H1 (cell line): ENCODE results near the gene SEMA3F. TPM values are rescaled to one million over a fixed set of nuclear protein-coding genes. Genes with fewer than 3 reads are reported as not detected.

Source experiments
- CTCF ChIA-PET: fragments of 300-600 bp; sonication (Branson Sonifier 250); formaldehyde crosslinking; loops from one replicate; lab custom pipeline; 2021; ENCODE audit not compliant: partially characterized antibody; lab: Charles Lee
- POLR2A ChIA-PET: fragments of 300-600 bp; sonication (Branson Sonifier 250); formaldehyde crosslinking; loops from one replicate; lab custom pipeline; 2021; ENCODE audit warnings: inconsistent platforms; ENCODE audit not compliant: partially characterized antibody; lab: Charles Lee
- DNase-seq, 2 experiments: peaks; one replicate each; pipeline versions ENCODE4 v3.0.0 to v3.0.0-alpha.2; 2010 to 2022; ENCODE audit warnings: low spot score in 2 of 2, low read depth in 1 of 2, mixed read lengths in 1 of 2
- FAIRE-seq: peaks from 2 replicates; lab custom pipeline; 2011; peaks lifted over from hg19 to GRCh38; lab: Jason Lieb, UNC
- H2AFZ ChIP-seq: 2 replicates; pipeline ENCODE4 v1.8.1; 2012; ENCODE audit warnings: low read length, inconsistent platforms
- H2AK5ac ChIP-seq: 2 replicates; pipeline ENCODE4 v1.6.1; 2013; ENCODE audit warnings: low read depth, low read length
- H2BK120ac ChIP-seq: replicated peaks from 2 replicates; pipeline ENCODE3; 2013; ENCODE audit warnings: low read depth, low read length, inconsistent platforms
- H2BK12ac ChIP-seq: 2 replicates; pipeline ENCODE4 v1.6.1; 2013; ENCODE audit warnings: low read depth, low read length
- H2BK15ac ChIP-seq: 2 replicates; pipeline ENCODE4 v1.6.1; 2013; ENCODE audit warnings: low read length
- H2BK20ac ChIP-seq: 2 replicates; pipeline ENCODE4 v1.6.1; 2013; ENCODE audit warnings: low read length
- H2BK5ac ChIP-seq: 2 replicates; pipeline ENCODE4 v1.6.1; 2013; ENCODE audit warnings: low read depth, low read length
- H3K14ac ChIP-seq: 2 replicates; pipeline ENCODE4 v1.6.1; 2013; ENCODE audit warnings: inconsistent platforms; ENCODE audit not compliant: insufficient read length
- H3K18ac ChIP-seq: 2 replicates; pipeline ENCODE4 v1.6.1; 2013; ENCODE audit warnings: low read length; ENCODE audit errors: extremely low read depth
- H3K23ac ChIP-seq: 2 replicates; pipeline ENCODE4 v1.6.1; 2013; ENCODE audit warnings: inconsistent platforms; ENCODE audit not compliant: insufficient read length
- H3K23me2 ChIP-seq: 2 replicates; pipeline ENCODE4 v1.6.1; 2013; ENCODE audit warnings: low read depth, low read length
- H3K27ac ChIP-seq: 2 replicates; pipeline ENCODE4 v1.6.1; 2011; ENCODE audit warnings: low read depth, low read length, inconsistent platforms
- H3K27me3 ChIP-seq, 4 experiments: replicated peaks in 1 of 4; 1 replicate in 1 of 4; 2 replicates in 3 of 4; pipeline versions ENCODE4 v1.6.1 to v1.8.1; 2011 to 2013; ENCODE audit warnings: low read length in 3 of 4, mild to moderate bottlenecking in 3 of 4, inconsistent platforms in 2 of 4, mixed read lengths in 2 of 4, moderate library complexity in 1 of 4; ENCODE audit not compliant: control insufficient read depth in 3 of 4, insufficient read depth in 3 of 4; ENCODE audit errors: extremely low read depth in 1 of 4
- H3K36me3 ChIP-seq, 4 experiments: 2 replicates each; pipeline versions ENCODE4 v1.6.1 to v1.8.1; 2011 to 2013; ENCODE audit warnings: mild to moderate bottlenecking in 4 of 4, low read length in 3 of 4, moderate library complexity in 2 of 4, control low read depth in 1 of 4, inconsistent platforms in 1 of 4; ENCODE audit not compliant: insufficient read depth in 4 of 4, control insufficient read depth in 2 of 4
- H3K4ac ChIP-seq: replicated peaks from 2 replicates; pipeline ENCODE3; 2013; ENCODE audit warnings: low read length, low read depth, mixed read lengths, inconsistent platforms; ENCODE audit not compliant: insufficient read length
- H3K4me1 ChIP-seq, 4 experiments: replicated peaks in 1 of 4; 1 replicate in 1 of 4; 2 replicates in 3 of 4; pipeline versions ENCODE4 v1.6.1 to v1.8.1; 2011 to 2013; ENCODE audit warnings: low read length in 3 of 4, inconsistent platforms in 2 of 4, mixed read lengths in 1 of 4; ENCODE audit not compliant: insufficient read depth in 4 of 4, control insufficient read depth in 3 of 4
- H3K4me2 ChIP-seq, 2 experiments: 2 replicates each; pipeline versions ENCODE4 v1.6.1 to v1.8.1; 2011 to 2013; ENCODE audit warnings: low read depth in 2 of 2, low read length in 2 of 2, control low read depth in 1 of 2, inconsistent platforms in 1 of 2, mild to moderate bottlenecking in 1 of 2; ENCODE audit not compliant: insufficient read depth in 1 of 2
- H3K4me3 ChIP-seq, 4 experiments: fragments of 200-600, 300-600 bp in 1 of 4; sonication (generic), shearing (Covaris generic), sonication (Bioruptor Twin) in 1 of 4; 2 replicates each; pipeline versions ENCODE4 v1.5.1 to v1.8.1; 2011 to 2016; ENCODE audit warnings: low read length in 4 of 4, low read depth in 3 of 4, control low read depth in 2 of 4, inconsistent platforms in 2 of 4, mild to moderate bottlenecking in 2 of 4, mixed read lengths in 1 of 4, moderate library complexity in 1 of 4; ENCODE audit not compliant: insufficient read depth in 2 of 4; ENCODE audit errors: extremely low read depth in 1 of 4
- H3K56ac ChIP-seq: replicated peaks from 2 replicates; pipeline ENCODE3; 2013; ENCODE audit warnings: low read depth, mild to moderate bottlenecking, mixed read lengths, low read length, inconsistent platforms; ENCODE audit not compliant: insufficient read length
- H3K79me1 ChIP-seq: 2 replicates; pipeline ENCODE4 v1.6.1; 2013; ENCODE audit warnings: low read depth, low read length, control low read depth
- H3K79me2 ChIP-seq, 2 experiments: 2 replicates each; pipeline versions ENCODE4 v1.6.1 to v1.8.1; 2012 to 2013; ENCODE audit warnings: low read length in 2 of 2, mild to moderate bottlenecking in 2 of 2, inconsistent platforms in 1 of 2; ENCODE audit not compliant: insufficient read depth in 2 of 2, control insufficient read depth in 1 of 2
- H3K9ac ChIP-seq, 4 experiments: replicated peaks in 1 of 4; 1 replicate in 1 of 4; 2 replicates in 3 of 4; pipeline versions ENCODE4 v1.6.1 to v1.8.1; 2011 to 2013; ENCODE audit warnings: low read depth in 3 of 4, low read length in 3 of 4, control low read depth in 2 of 4, mild to moderate bottlenecking in 2 of 4, moderate library complexity in 2 of 4, inconsistent platforms in 1 of 4; ENCODE audit errors: extremely low read depth in 1 of 4
- H3K9me3 ChIP-seq, 2 experiments: 2 replicates each; pipeline versions ENCODE4 v1.6.1 to v1.8.1; 2012 to 2013; ENCODE audit warnings: mild to moderate bottlenecking in 2 of 2, moderate library complexity in 2 of 2, control low read depth in 1 of 2, inconsistent platforms in 1 of 2, low read depth in 1 of 2, low read length in 1 of 2, mixed read lengths in 1 of 2; ENCODE audit not compliant: insufficient read depth in 2 of 2
- H4K20me1 ChIP-seq, 2 experiments: replicated peaks in 1 of 2; 2 replicates each; pipeline versions ENCODE3 to v1.8.1; 2011 to 2013; ENCODE audit warnings: inconsistent platforms in 2 of 2, low read length in 2 of 2, mild to moderate bottlenecking in 1 of 2; ENCODE audit not compliant: insufficient read depth in 2 of 2, control insufficient read depth in 1 of 2
- H4K5ac ChIP-seq: 2 replicates; pipeline ENCODE4 v1.6.1; 2013; ENCODE audit warnings: low read length, low read depth, mixed read lengths, inconsistent platforms; ENCODE audit not compliant: insufficient read length
- H4K8ac ChIP-seq: 2 replicates; pipeline ENCODE4 v1.8.0; 2013; ENCODE audit warnings: mild to moderate bottlenecking, moderate library complexity, low read length, inconsistent platforms; ENCODE audit not compliant: insufficient read depth; ENCODE audit errors: extremely low read depth
- H4K91ac ChIP-seq: replicated peaks from 2 replicates; pipeline ENCODE3; 2013; ENCODE audit warnings: low read length, mixed read lengths, inconsistent platforms; ENCODE audit not compliant: insufficient read length
- BACH1 ChIP-seq: IDR thresholded peaks from 2 replicates; pipeline ENCODE4 v1.6.1; 2012; ENCODE audit warnings: low read length, improper control_type of control experiment
- CHD1 ChIP-seq: IDR thresholded peaks from 2 replicates; pipeline ENCODE4 v1.6.1; 2012; ENCODE audit warnings: low read depth, low read length, improper control_type of control experiment
- HDAC6 ChIP-seq: IDR thresholded peaks from one replicate; pipeline ENCODE4 v1.7.1; 2012; ENCODE audit warnings: low read depth, mild to moderate bottlenecking, inconsistent platforms, low read length, moderate library complexity
- NANOG ChIP-seq: IDR thresholded peaks from 2 replicates; pipeline ENCODE4 v1.6.1; 2011; ENCODE audit warnings: low read length, low read depth, mild to moderate bottlenecking, inconsistent platforms; ENCODE audit not compliant: insufficient read depth, poor library complexity, severe bottlenecking
- PHF8 ChIP-seq: fragments of 200-600 bp; sonication (generic); conservative IDR thresholded peaks from 2 replicates; pipeline ENCODE4 v1.7.1; 2012; ENCODE audit warnings: low read depth, mild to moderate bottlenecking, inconsistent platforms, low read length, moderate library complexity
- RBBP5 ChIP-seq: IDR thresholded peaks from 2 replicates; pipeline ENCODE4 v1.7.1; 2012; ENCODE audit warnings: low read depth, mild to moderate bottlenecking, inconsistent platforms, low read length, moderate library complexity, borderline replicate concordance
- SP1 ChIP-seq: IDR thresholded peaks from 2 replicates; pipeline ENCODE4 v1.6.1; 2011; ENCODE audit warnings: low read depth, low read length
- SRF ChIP-seq: IDR thresholded peaks from 2 replicates; pipeline ENCODE4 v1.6.1; 2011; ENCODE audit warnings: mild to moderate bottlenecking, low read depth, low read length, moderate library complexity
- WGBS, 2 experiments: shearing (Covaris generic) in 1 of 2; methylation state at CpG; one replicate each; pipeline versions ENCODE4 v1.1.6 to v1.1.7; 2013 to 2015; ENCODE audit warnings: low lambda C conversion rate in 2 of 2, mixed read lengths in 2 of 2, inconsistent platforms in 1 of 2, low coverage in 1 of 2, missing lambda C conversion rate in 1 of 2; ENCODE audit not compliant: insufficient replicate concordance in 2 of 2, insufficient coverage in 1 of 2, insufficient read length in 1 of 2; ENCODE audit errors: extremely low coverage in 1 of 2, missing lambda C conversion rate in 1 of 2; 5-methylcytosine and 5-hydroxymethylcytosine counted together
- polyA plus RNA-seq, 7 experiments: library from polyadenylated mRNA; depleted of rRNA in 3 of 7; stranded (reverse) in 5 of 7; unstranded in 2 of 7; fragments of >200 nt in 5 of 7; fragments of 200-250 nt in 2 of 7; gene quantifications; 1 replicate in 5 of 7; 2 replicates in 1 of 7; 4 replicates in 1 of 7; pipeline versions ENCODE4 v1.2.1 to v1.2.3, GENCODE V29; 2011 to 2013; ENCODE audit warnings: missing spikeins in 2 of 7, mixed read lengths in 2 of 7
- total RNA-seq: library from RNA; stranded (reverse); fragmentation: NEBNext Ultra II Directional; extraction: Animal tissue kit (Norgen Biotek cat#: 25700); gene quantifications from 2 replicates; pipeline ENCODE4 v1.2.1, GENCODE V29; 2021

SEMA3F gene
- total and polyA plus RNA-seq, 2 of the 8 experiments (the other 6 are each of a cell fraction or from before 2014, with no cell fraction given) = 20.3 to 37.0 TPM

GRCh38 chr3:50213373-50213772 lies 58.2 kb downstream of the SEMA3F start:
- H3K4me1 ChIP-seq = peaks cover 0 to 23% (median 10%) of the 10 kb centered on the region in 4 experiments; a peak in 5 of 7 replicates
- no peak overlapping the region for H2BK120ac ChIP-seq
- no peaks in the 10 kb centered on the region for H3K23me2 ChIP-seq
- no peak overlapping the region for H3K4me3 ChIP-seq
- no peak overlapping the region for H3K18ac ChIP-seq
- no peak overlapping the region for H3K56ac ChIP-seq
- WGBS, 2 experiments = 92% methylated on average over 8 of the region's 12 CpGs; no CpG with 5 or more reads in 1 of the 2 experiments
- TF ChIP-seq RBBP5 = no peak
- TF ChIP-seq SRF = no peak
- no peak for TF ChIP-seq HDAC6
- TF ChIP-seq NANOG = no peak
- no peak for TF ChIP-seq CHD1
- TF ChIP-seq BACH1 = no peak
- TF ChIP-seq SP1 = no peak
- no peak for TF ChIP-seq PHF8
- TF ChIP-seq, all 59 proteins: peak for 0
- Histone ChIP-seq H3K14ac (no peak overlapping the region), H2BK15ac (no peak overlapping the region), H2AK5ac (no peak overlapping the region), H3K9me3 (no peaks in the 10 kb centered on the region), H3K79me2 (no peaks in the 10 kb centered on the region), H2AFZ (no peak overlapping the region), H4K5ac (no peak overlapping the region), H3K79me1 (no peaks in the 10 kb centered on the region), H3K23ac (no peak overlapping the region), H3K27me3 (peaks cover 0 to 3% (median 0%) of the 10 kb centered on the region in 4 experiments; a peak in 2 of 7 replicates), H2BK20ac (no peak overlapping the region), H2BK5ac (no peak overlapping the region), H3K27ac (no peak overlapping the region), H3K36me3 (no peaks in the 10 kb centered on the region), H2BK12ac (no peak overlapping the region), H3K4ac (no peak overlapping the region), H3K9ac (no peak overlapping the region), H4K8ac (peak overlapping the region; percentile 23; the same call in 1 of the 2 replicates), H4K91ac (no peak overlapping the region), H4K20me1 (no peaks in the 10 kb centered on the region), H3K4me2 (no peak overlapping the region)
- FAIRE-seq (no peak), DNase-seq (no peak)
- ChIA-PET POLR2A (interaction anchor here (1.2 kb wide), 1 partner anchor 10 kb away, joined by 3 read pairs; no protein-coding TSS in a partner anchor), CTCF (interaction anchor here (0.8 to 48.1 kb wide), 9 partner anchors 7 to 93 kb away, joined by 3 to 2149 read pairs (median 4); partner anchors contain the start of genes GNAI2, GNAT1, LSMEM2 and SEMA3B)
